GM10248 (cell line): ENCODE data around the gene GLT6D1.

Experiments
- CTCF ChIA-PET: fragments of 300-600 bp; sonication (Branson Sonifier 250); formaldehyde crosslinking; extraction: SDS; loops from one replicate; lab custom pipeline; 2021; ENCODE audit warnings: antibody characterized with exemption; lab: Yijun Ruan, JAX
- POLR2A ChIA-PET: fragments of 350-650 bp; sonication (Branson Sonifier 250); formaldehyde crosslinking; extraction: SDS; loops from one replicate; lab custom pipeline; 2020; ENCODE audit warnings: antibody characterized with exemption; lab: Yijun Ruan, JAX
- DNase-seq: peaks from one replicate; pipeline ENCODE4 v3.0.0; 2012; ENCODE audit errors: extremely low spot score
- CTCF ChIP-seq: IDR thresholded peaks from 2 replicates; pipeline ENCODE4 v1.5.1; 2012; ENCODE audit warnings: mild to moderate bottlenecking, low read depth; ENCODE audit errors: extremely low read depth, missing control alignments, control extremely low read depth

The GLT6D1 gene, protein sequence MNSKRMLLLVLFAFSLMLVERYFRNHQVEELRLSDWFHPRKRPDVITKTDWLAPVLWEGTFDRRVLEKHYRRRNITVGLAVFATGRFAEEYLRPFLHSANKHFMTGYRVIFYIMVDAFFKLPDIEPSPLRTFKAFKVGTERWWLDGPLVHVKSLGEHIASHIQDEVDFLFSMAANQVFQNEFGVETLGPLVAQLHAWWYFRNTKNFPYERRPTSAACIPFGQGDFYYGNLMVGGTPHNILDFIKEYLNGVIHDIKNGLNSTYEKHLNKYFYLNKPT

GRCh38 chr9:135639196-135639595 is at the start of gene GLT6D1:
GLT6D1 (minus strand) TSS chr9:135639540; CDS start chr9:135639187, 353 bp downstream.
- CTCF ChIA-PET, result no interaction called here
- no peak for DNase-seq
- no peak for TF ChIP-seq CTCF
- POLR2A ChIA-PET, result no interaction called here

DNA sequence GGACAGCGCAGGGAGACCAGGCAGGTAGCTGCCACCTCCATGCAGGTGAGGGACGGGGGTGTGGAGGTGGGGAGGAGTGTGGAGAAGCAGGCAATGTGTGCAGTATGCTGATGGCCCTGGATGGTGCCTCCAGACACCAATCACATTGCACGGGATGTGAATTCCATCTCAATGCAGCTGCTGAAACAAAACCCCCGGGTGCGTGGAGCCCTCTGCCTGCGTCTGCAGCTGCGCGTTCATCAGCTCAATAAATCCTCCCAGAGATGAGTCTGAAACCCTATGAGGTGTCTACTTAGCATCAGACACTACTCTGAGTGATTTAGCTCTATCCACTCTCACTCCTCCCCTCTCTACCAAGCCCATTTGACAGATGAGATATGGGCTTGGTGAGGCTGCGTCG is 49.7 kb upstream of the GLT6D1 start:
- no peak for DNase-seq
- ChIA-PET CTCF (no interaction called here), POLR2A (no interaction called here)
- TF ChIP-seq CTCF, result no peak

DNA sequence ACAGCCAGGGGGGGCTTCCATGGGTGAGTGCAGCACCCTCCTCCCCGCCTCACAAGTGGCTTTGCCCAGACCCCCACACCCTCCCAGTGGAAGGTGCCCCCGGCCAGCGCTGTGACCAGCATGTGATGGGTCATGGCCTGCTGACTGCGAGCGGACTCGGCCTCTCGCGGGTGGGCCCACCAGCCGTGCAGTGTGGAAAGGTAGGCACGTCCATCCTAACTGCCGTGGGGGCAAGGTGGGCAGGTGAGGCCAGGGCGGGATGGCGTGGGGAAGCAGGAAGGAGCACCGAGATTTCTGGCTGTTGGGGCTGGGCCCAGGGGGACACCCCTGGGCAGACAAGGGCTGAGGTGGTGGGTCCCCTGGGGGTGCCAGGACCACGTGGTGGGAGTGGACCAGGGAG is 47.9 kb upstream of the GLT6D1 start:
- POLR2A ChIA-PET, result no interaction called here
- CTCF ChIA-PET, result no interaction called here
- no peak for TF ChIP-seq CTCF
- DNase-seq, result no peak

- ChIA-PET POLR2A (no interaction called here), CTCF (no interaction called here)
Measured at GRCh38 chr9:135684691-135685090, 45.4 kb upstream of the GLT6D1 start.

DNA sequence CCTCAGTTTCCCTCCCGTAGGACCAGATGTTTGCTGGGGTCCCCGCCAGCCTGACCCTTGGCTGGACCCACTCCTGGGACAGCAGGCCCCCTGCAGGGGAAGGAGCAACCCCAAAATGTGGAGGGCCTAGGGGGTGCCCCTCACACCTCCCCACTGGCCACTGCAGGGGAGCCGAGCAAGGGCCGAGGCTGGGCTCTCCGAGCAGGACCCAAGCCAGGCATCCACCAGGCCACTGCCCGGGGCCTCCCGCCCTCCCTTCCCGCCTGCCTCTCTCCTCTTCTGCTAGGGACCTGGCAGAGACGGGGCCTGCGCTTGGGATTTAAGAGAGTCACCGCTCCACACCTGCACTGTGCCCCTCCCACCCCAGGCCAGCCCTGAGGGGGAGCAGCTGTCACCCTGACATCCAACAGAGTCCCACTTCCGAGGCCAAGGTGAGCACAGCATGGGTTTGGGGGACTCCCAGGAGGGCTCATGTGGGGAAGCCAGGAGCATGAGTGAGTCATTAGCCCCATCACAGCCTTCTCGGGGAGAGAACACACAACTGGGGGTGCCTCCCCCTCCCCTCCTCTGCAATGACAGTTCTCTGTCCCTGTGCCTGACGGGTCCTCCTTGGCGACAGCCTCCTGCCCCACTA is 44.2 kb upstream of the GLT6D1 start:
- no peak for DNase-seq
- CTCF ChIA-PET, result no interaction called here
- POLR2A ChIA-PET, result no interaction called here

More at GRCh38 chr9:135684691-135685090, 45.4 kb upstream of the GLT6D1 start:
- TF ChIP-seq CTCF, result no peak
- no peak for DNase-seq

GRCh38 chr9:135681161-135681560 is 41.8 kb upstream of the GLT6D1 start:
- DNase-seq, result no peak
- POLR2A ChIA-PET, result no interaction called here
- TF ChIP-seq CTCF, result no peak
- CTCF ChIA-PET, result no interaction called here

More for the DNA sequence above, 44.2 kb upstream of the GLT6D1 start:
- no peak for TF ChIP-seq CTCF
